Measurements from ENCODE around the gene SPATA4. TPM values are rescaled to one million over a fixed set of nuclear protein-coding genes. Genes with fewer than 3 reads are reported as not detected.
"Not testable (repeated sequence)": the region's sequence is repeated elsewhere in the genome, so short reads cannot be mapped to it uniquely, and the experiment has no call there.

The SPATA4 gene
- not detected in 2 replicates for total RNA-seq

GRCh38 chr4:176195184-176195978 lies at the start of gene SPATA4:
TSS of gene SPATA4 (minus strand) at chr4:176195585. CDS start at chr4:176195562, 23 bp downstream.
- Mint-ChIP-seq H3K27me3 (ENCODE audit: low read depth) (peaks cover 42% of the 10 kb centered on the region), H3K9me3 (peaks cover 3% of the 10 kb centered on the region), H3K36me3 (ENCODE audit: low read depth) (peaks cover 3% of the 10 kb centered on the region), H3K4me1 (ENCODE audit: low read depth) (peaks cover 25% of the 10 kb centered on the region), H3K27ac (no peak within 1 kb of the TSS), H3K4me3 (ENCODE audit: low read depth) (peak within 1 kb of the TSS; percentile 71)
- DNase-seq (ENCODE audit: low spot score), result peak; percentile 90
- intact Hi-C loops (cut with micrococcal nuclease), result loop anchor here (1.0 to 10.0 kb wide), 5 partner anchors 71 to 707 kb away; partner anchors contain the start of gene WDR17

DNA sequence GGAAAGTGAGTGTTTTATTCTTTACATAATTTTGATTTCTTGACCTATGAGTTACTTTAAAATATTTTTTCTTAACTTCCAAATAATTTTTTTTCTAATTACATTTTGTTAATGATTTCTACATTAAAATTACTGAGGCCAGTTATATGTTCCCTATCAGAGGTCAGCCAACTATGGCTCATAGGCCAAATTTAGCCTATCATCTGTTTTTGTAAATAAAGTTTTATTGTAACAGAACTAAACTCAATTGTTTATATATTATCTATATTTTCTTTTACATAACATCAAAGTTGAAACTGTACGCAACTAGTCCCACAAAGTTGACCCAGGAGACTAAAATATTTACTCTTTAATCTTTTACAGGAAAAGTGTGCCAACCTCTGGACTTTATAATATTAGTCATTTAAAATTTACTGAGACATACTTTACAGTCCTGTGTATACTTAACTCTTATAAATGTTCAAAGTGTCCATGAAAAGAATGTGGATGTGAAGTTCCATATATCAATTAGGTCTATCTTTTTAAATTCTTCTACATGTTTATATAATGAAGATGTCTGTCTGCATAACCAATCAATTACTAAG lies 47.5 kb upstream of the SPATA4 start:
- Mint-ChIP-seq H3K4me1 (ENCODE audit: low read depth) (no peaks in the 10 kb centered on the region), H3K36me3 (ENCODE audit: low read depth) (no peaks in the 10 kb centered on the region), H3K4me3 (ENCODE audit: low read depth) (no peak overlapping the region), H3K27ac (no peak overlapping the region), H3K27me3 (ENCODE audit: low read depth) (peaks cover 1% of the 10 kb centered on the region), H3K9me3 (no peaks in the 10 kb centered on the region)
- no peak for DNase-seq (ENCODE audit: low spot score)
- intact Hi-C loops (cut with micrococcal nuclease), result no loop called here

DNA sequence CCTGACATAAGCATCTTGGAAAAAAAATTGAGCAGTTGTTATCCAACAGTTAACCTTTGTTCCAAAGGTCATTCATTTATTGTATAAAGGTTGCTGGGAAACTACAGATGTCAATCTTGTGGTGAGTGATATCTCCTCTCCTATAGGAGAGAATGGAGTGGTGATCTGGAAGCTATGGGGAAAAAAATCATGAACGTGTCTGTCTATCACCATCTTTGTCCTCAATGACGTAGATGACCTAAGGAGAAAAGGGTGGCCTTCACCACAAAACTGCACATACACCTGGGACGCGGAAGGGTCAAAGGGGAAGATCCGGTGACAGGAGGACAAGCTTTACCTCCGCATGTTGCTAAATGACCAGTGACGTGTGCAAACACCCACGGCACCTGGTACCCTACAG lies 46.3 kb upstream of the SPATA4 start:
- no peaks in the 10 kb centered on the region for H3K36me3 Mint-ChIP-seq (ENCODE audit: low read depth)
- intact Hi-C loops (cut with micrococcal nuclease), result no loop called here
- H3K9me3 Mint-ChIP-seq, result no peaks in the 10 kb centered on the region
- no peaks in the 10 kb centered on the region for H3K4me1 Mint-ChIP-seq (ENCODE audit: low read depth)
- no peak for DNase-seq (ENCODE audit: low spot score)
- no peak overlapping the region for H3K4me3 Mint-ChIP-seq (ENCODE audit: low read depth)
- H3K27me3 Mint-ChIP-seq (ENCODE audit: low read depth), result peaks cover 1% of the 10 kb centered on the region
- no peak overlapping the region for H3K27ac Mint-ChIP-seq

- Mint-ChIP-seq H3K4me3 (ENCODE audit: low read depth) (no peak overlapping the region), H3K4me1 (ENCODE audit: low read depth) (no peaks in the 10 kb centered on the region), H3K27ac (no peak overlapping the region), H3K36me3 (ENCODE audit: low read depth) (no peaks in the 10 kb centered on the region), H3K9me3 (no peaks in the 10 kb centered on the region), H3K27me3 (ENCODE audit: low read depth) (peaks cover 1% of the 10 kb centered on the region)
- no peak for DNase-seq (ENCODE audit: low spot score)
- intact Hi-C loops (cut with micrococcal nuclease), result no loop called here
Measured at GRCh38 chr4:176238826-176239225, 43.4 kb upstream of the SPATA4 start.

DNA sequence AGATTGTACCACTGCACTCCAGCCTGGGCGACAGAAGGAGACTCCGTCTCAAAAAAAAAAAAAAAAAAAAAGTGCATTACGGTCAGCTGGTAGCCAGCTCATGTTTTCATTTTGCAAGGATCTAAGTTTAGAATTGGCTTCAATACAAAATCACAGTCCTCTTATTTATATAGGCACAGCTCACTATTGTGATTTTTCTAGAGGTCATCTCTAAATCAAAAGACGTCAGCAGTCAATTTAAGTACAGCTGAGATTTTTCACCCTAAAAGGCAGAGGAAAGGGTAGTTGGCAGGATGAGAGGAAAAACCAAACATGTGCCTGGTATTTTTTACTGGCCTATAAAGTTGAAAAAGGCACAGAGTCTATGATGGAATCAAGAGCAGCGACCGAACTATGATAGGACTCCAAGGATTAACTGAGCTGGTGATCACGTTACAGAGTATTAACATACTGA lies 42.8 kb upstream of the SPATA4 start:
- Mint-ChIP-seq H3K4me3 (ENCODE audit: low read depth) (no peak overlapping the region), H3K9me3 (no peaks in the 10 kb centered on the region), H3K27me3 (ENCODE audit: low read depth) (peaks cover 1% of the 10 kb centered on the region), H3K27ac (no peak overlapping the region), H3K36me3 (ENCODE audit: low read depth) (no peaks in the 10 kb centered on the region), H3K4me1 (ENCODE audit: low read depth) (no peaks in the 10 kb centered on the region)
- no peak for DNase-seq (ENCODE audit: low spot score)
- intact Hi-C loops (cut with micrococcal nuclease), result no loop called here

GRCh38 chr4:176236946-176237345 lies 41.6 kb upstream of the SPATA4 start:
- H3K4me1 Mint-ChIP-seq (ENCODE audit: low read depth), result no peaks in the 10 kb centered on the region
- H3K36me3 Mint-ChIP-seq (ENCODE audit: low read depth), result no peaks in the 10 kb centered on the region
- intact Hi-C loops (cut with micrococcal nuclease), result no loop called here
- no peak overlapping the region for H3K27ac Mint-ChIP-seq
- H3K27me3 Mint-ChIP-seq (ENCODE audit: low read depth), result peaks cover 3% of the 10 kb centered on the region
- no peaks in the 10 kb centered on the region for H3K9me3 Mint-ChIP-seq
- H3K4me3 Mint-ChIP-seq (ENCODE audit: low read depth), result no peak overlapping the region
- DNase-seq (ENCODE audit: low spot score), result no peak

DNA sequence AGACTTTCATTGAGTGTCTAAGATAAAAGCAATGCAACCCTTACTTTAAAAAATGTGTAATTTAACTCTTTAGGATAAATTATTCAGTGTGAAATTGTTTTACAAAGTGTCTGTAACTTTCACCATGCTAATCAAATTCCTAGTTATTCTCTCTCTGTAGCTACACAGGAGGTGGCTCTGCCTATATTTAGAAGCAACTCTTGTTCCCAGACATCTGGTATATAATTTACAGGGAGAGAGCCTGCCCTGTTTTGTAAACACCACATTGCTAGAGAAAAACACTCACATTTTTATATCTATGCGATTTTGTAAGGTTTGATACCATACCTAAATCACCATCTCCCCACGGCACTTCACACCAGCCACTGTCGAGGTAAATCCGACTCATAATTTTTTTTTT lies 35.5 kb upstream of the SPATA4 start:
- Mint-ChIP-seq H3K27ac (no peak overlapping the region), H3K27me3 (ENCODE audit: low read depth) (peaks cover 5% of the 10 kb centered on the region), H3K36me3 (ENCODE audit: low read depth) (no peaks in the 10 kb centered on the region), H3K4me1 (ENCODE audit: low read depth) (no peaks in the 10 kb centered on the region), H3K9me3 (no peaks in the 10 kb centered on the region), H3K4me3 (ENCODE audit: low read depth) (no peak overlapping the region)
- intact Hi-C loops (cut with micrococcal nuclease), result no loop called here
- DNase-seq (ENCODE audit: low spot score), result no peak

DNA sequence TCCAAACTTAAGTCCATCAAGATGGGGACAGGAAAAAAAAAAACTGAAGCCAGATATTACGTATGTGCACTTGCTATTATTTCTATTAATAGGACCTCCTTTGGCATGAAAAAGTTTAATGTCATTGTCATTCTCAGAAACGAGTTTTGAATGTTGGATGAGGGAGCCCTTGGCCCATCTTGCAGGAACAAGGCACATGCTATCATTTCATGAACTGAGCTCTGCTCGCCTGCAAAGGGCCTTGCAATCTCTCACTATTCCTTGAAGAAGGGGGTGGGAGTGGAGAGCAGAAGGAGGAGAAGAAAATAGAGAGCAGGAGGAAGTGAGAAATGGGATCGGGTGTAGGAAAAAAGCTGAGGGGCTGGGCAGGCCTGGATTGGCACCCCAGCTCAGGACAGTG lies 34.3 kb upstream of the SPATA4 start:
- intact Hi-C loops (cut with micrococcal nuclease), result no loop called here
- no peaks in the 10 kb centered on the region for H3K9me3 Mint-ChIP-seq
- no peaks in the 10 kb centered on the region for H3K36me3 Mint-ChIP-seq (ENCODE audit: low read depth)
- no peaks in the 10 kb centered on the region for H3K4me1 Mint-ChIP-seq (ENCODE audit: low read depth)
- no peak overlapping the region for H3K4me3 Mint-ChIP-seq (ENCODE audit: low read depth)
- no peak for DNase-seq (ENCODE audit: low spot score)
- peaks cover 5% of the 10 kb centered on the region for H3K27me3 Mint-ChIP-seq (ENCODE audit: low read depth)
- no peak overlapping the region for H3K27ac Mint-ChIP-seq

DNA sequence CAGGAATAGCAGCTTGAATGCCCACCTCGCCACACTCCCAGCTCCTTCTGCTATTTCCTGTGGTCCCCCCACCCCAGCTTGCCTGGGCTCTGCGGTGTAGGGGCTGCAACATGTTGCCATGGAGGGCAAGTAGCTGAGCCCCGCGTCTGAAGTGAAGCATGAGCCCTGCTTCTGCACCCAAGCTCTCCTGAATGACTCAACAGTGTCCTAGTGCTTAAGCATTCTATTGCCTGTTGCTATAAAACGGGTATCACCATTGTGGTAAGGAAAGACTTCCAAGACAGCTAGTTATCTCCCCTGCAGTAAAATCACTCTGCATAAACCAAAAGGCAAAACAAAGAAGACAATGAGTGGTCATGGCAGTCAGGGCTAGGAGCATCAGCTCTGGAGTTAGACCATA lies 31.4 kb upstream of the SPATA4 start:
- Mint-ChIP-seq H3K36me3 (ENCODE audit: low read depth) (no peaks in the 10 kb centered on the region), H3K9me3 (no peaks in the 10 kb centered on the region), H3K4me3 (ENCODE audit: low read depth) (no peak overlapping the region), H3K27me3 (ENCODE audit: low read depth) (peaks cover 2% of the 10 kb centered on the region), H3K27ac (no peak overlapping the region), H3K4me1 (ENCODE audit: low read depth) (no peaks in the 10 kb centered on the region)
- intact Hi-C loops (cut with micrococcal nuclease), result no loop called here
- DNase-seq (ENCODE audit: low spot score), result no peak

DNA sequence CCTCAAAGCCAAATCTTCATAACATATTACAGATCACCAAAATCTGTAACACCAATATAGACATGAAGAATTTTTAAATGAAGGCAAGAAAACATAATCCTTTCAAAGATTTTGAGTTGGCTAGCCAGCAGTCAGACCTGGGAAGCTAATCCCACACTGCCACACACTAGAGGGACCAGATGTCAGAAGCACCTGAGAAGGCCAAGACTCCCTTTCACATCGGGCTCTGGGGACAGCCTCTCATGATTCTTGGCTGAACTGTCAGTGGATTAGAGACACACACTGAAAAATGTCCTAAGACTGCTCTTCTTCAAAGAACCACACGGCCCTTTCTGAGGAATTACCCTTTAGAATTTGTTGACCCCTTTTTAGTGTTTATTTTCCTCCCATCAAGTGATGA lies 28.2 kb upstream of the SPATA4 start:
- H3K4me1 Mint-ChIP-seq (ENCODE audit: low read depth), result no peaks in the 10 kb centered on the region
- H3K27ac Mint-ChIP-seq, result no peak overlapping the region
- H3K27me3 Mint-ChIP-seq (ENCODE audit: low read depth), result no peaks in the 10 kb centered on the region
- H3K9me3 Mint-ChIP-seq, result no peaks in the 10 kb centered on the region
- H3K4me3 Mint-ChIP-seq (ENCODE audit: low read depth), result no peak overlapping the region
- DNase-seq (ENCODE audit: low spot score), result no peak
- H3K36me3 Mint-ChIP-seq (ENCODE audit: low read depth), result no peaks in the 10 kb centered on the region
- intact Hi-C loops (cut with micrococcal nuclease), result no loop called here

- Mint-ChIP-seq H3K36me3 (ENCODE audit: low read depth) (no peaks in the 10 kb centered on the region), H3K4me3 (ENCODE audit: low read depth) (no peak overlapping the region), H3K9me3 (no peaks in the 10 kb centered on the region), H3K4me1 (ENCODE audit: low read depth) (no peaks in the 10 kb centered on the region), H3K27me3 (ENCODE audit: low read depth) (no peaks in the 10 kb centered on the region), H3K27ac (no peak overlapping the region)
- intact Hi-C loops (cut with micrococcal nuclease), result no loop called here
- no peak for DNase-seq (ENCODE audit: low spot score)
Measured at GRCh38 chr4:176222149-176222548, 26.8 kb upstream of the SPATA4 start.

- no peak for DNase-seq (ENCODE audit: low spot score)
- Mint-ChIP-seq H3K36me3 (ENCODE audit: low read depth) (no peaks in the 10 kb centered on the region), H3K4me3 (ENCODE audit: low read depth) (no peak overlapping the region), H3K9me3 (no peaks in the 10 kb centered on the region), H3K4me1 (ENCODE audit: low read depth) (no peaks in the 10 kb centered on the region), H3K27ac (no peak overlapping the region), H3K27me3 (ENCODE audit: low read depth) (peaks cover 2% of the 10 kb centered on the region)
- intact Hi-C loops (cut with micrococcal nuclease), result no loop called here
Measured at GRCh38 chr4:176217510-176217909, 22.1 kb upstream of the SPATA4 start.

DNA sequence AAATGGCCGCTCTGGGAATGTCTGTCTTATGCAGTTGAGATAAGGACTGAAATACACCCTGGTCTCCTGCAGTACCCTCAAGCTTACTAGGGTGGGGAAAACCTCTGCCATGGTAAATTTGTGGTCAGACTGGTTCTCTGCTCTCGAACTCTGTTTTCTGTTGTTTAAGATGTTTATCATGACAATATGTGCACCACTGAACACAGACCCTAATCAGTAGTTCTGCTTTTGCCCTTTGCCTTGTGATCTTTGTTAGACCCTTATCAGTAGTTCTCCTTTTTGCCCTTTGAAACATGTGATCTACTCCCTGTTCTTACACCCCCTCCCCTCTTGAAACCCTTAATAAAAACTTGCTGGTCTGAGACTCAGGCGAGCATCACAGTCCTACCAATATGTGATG lies 17.0 kb upstream of the SPATA4 start:
- H3K4me3 Mint-ChIP-seq (ENCODE audit: low read depth); H3K27me3 Mint-ChIP-seq (ENCODE audit: low read depth); intact Hi-C loops (cut with micrococcal nuclease); H3K4me1 Mint-ChIP-seq (ENCODE audit: low read depth); H3K27ac Mint-ChIP-seq; H3K36me3 Mint-ChIP-seq (ENCODE audit: low read depth); H3K9me3 Mint-ChIP-seq; DNase-seq (ENCODE audit: low spot score): not testable (repeated sequence)
